Fibroblast of skin of right quadriceps (primary cell): ENCODE measurements around the gene FAM47C.
"Not testable (repeated sequence)": the region's sequence is repeated elsewhere in the genome, so short reads cannot be mapped to it uniquely, and the experiment has no call there.

Source experiments
- DNase-seq: peaks from one replicate; pipeline ENCODE4 v3.0.0-alpha.2; 2013

The FAM47C gene

DNA sequence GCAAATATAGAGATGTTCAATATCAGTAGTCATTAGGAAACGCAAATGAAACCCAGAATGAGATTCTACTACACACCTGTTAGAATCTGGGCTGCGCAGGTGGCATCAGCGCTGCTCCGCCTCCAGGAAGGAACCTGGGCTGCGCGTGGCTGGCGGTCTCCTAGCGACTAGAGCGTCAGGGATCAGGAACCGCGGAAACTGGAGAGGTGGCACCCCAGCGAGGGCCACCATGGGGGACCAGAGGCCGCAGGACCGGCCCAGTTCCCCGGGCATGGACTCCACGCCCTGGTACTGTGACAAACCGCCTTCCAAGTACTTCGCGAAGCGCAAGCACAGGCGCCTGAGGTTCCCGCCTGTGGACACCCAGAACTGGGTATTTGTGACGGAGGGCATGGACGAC is at the start of gene FAM47C:
FAM47C (plus strand) TSS at position 185 of the 400 bp plus-strand sequence; CDS start at position 230, 45 bp downstream.
- DNase-seq: not testable (repeated sequence)

- no peak for DNase-seq
Measured at GRCh38 chrX:36961590-36961989, 46.6 kb upstream of the FAM47C start.

GRCh38 chrX:36963069-36963808 is 44.9 kb upstream of the FAM47C start:
- DNase-seq: no peak

- no peak for DNase-seq
Measured at GRCh38 chrX:36963852-36964251, 44.3 kb upstream of the FAM47C start.

DNA sequence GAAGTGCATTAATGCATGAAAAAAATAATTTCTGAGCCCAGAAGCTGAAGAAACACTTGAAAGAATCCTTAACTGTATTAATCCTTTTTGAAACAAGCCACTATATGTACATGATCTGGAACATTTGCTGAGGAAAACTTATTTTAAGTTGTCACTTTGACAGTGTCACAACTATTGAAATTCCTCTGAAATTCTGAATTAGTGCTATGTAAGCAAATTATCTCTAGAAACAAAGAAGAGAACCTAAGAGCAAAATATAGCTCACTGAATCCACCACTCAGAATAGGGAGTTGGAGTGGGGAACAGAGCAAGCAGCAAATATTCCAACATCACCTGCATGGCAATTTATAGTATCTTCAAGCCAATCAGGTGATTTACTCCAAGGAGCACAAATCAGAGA is 34.6 kb upstream of the FAM47C start:
- no peak for DNase-seq

DNA sequence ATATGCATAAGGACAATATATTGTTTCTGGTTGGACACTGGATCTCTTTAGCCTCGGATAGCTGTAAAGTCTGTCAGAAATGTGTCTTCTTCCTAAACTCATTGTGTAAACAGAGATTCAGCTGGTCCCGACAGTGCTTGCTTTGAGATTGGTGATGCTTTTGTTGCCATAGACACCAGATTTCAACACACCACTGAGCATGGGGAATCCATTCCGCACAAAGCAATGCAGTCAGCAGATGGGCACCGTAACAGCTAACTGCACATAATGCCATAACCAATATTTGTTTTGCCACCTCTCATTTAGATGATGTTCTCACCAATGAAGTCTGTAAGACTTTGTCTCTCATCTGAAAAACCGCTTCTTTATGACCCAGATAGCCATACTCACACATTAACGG is 33.3 kb upstream of the FAM47C start:
- no peak for DNase-seq

DNA sequence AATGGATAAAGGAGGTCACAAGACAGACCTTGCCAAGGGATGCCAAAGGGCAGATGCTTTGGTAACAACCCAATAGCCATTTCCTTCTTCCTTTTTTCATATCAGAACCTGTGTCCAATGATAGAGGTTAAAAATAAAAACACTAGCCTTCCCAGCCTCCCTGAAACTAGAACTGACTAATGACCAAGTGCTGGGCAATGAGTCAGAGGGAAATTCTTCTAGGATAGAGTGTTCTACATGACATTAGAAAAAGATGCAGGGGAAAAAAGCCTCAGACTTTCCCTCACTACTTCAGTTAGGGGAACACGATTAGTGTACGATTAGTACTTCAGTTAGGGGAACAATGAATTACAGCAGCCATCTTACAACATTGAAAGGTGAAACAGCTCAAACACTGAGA is 29.3 kb upstream of the FAM47C start:
- DNase-seq: peak; percentile 28

GRCh38 chrX:36983831-36984230 is 24.3 kb upstream of the FAM47C start:
- DNase-seq: no peak

DNA sequence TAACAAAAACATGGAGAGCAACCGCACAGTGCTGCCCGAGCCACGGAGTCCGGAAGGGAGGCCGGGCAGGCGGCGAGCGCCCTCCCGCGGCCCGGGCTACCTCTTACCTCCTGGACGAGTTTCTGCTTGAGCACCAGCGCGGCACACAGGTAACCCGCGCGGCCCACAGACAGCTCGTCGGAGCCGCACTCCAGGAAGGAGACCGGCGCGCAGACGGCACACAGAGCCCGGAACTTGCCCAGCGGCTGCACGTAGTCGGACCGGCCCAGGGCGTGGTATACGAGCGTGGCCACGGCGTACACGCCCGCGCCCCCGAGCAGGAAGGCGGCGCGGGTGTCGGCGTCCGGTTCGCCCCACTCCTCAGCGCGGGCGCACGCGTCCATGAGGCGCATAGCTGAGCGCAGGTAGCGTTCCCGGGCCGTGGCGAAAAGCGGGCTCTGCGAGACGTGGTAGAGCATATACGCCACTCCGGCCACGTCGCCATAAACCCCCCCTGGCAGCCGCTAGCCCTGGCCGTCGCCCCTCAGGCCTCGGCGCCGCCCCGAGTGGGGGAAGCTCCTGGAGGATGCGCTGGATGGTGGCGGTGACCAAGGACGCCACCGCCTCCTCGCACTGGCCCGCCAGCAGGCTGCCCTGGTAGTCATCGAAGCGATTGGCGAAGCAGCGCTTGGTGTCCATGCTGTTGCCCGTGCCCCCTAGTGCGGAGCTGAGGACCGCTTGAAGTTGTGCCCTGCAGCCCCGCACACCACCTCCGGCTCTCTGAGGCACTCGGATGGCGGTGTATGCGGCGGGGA is 22.6 kb upstream of the FAM47C start:
- DNase-seq: peak; percentile 1

DNA sequence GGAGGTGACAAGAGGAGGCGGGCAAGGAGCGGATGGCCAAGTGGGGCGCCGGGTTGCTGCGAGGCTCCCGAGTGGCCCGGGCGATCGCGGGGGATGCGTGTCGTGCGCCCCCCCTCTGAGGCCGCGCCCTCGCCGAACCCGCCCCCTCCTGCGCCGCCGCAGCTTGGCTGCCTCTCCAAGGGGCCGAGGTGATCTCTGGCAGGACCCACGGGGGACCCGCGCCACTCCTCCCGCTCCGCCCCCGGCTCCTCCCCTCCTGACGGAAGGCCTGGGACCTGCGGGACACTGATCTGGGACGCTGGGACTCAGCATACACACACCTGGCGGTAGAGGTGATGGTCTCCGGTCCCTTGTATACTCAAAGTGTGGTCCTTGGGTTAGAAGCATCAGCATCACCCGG is 21.9 kb upstream of the FAM47C start:
- no peak for DNase-seq

DNA sequence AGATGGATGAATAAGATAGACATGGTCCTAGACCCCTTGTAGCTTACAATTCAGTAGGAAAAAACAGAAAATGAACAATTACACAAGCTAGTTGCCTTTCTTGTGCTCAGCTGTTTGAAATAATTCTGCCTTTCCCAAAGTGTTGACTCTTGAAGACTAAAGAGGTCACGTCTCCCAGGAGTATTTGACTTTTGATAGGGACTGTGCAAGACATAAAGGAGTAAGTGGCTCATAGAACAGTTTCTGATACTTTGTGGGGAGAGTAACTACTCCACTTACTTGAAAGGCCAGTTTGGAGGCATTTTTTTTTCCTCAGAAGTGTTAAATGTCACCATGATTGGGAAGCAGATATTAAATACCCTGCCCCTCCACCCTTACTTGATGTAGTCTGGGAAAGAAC is 21.0 kb upstream of the FAM47C start:
- DNase-seq: not testable (repeated sequence)

- DNase-seq: no peak
Measured at GRCh38 chrX:37000140-37000539, 8.0 kb upstream of the FAM47C start.

GRCh38 chrX:37010496-37010895 is 2.3 kb downstream of the FAM47C start:
- DNase-seq: no peak

- DNase-seq: not testable (repeated sequence)
Measured at GRCh38 chrX:37034260-37034659, 26.1 kb downstream of the FAM47C start.

DNA sequence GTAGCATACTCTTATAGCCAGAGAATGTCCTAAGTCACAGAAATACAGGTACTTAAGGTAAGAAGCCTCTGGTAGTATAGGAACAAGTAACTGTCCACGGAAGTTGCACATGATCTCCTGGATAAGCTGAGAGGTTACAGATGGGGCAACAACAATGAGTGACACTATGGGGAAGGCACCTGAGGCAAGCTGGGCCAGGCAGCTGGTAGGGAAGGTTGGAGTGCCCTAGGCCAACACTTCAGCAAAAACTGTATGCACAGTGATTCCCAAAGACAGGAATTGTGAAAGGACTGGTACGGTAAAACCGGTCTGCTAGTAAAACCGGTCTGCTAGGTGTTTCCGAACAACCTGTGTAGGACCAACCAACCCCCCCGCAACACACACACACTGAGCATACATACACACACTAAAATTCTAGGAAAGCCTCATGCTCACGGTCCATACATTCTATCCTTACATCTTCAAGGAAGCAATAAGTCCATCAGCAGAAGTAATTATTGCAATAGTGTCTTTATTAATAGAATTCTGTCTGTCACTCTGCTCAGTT is 28.6 kb downstream of the FAM47C start:
- DNase-seq: not testable (repeated sequence)

DNA sequence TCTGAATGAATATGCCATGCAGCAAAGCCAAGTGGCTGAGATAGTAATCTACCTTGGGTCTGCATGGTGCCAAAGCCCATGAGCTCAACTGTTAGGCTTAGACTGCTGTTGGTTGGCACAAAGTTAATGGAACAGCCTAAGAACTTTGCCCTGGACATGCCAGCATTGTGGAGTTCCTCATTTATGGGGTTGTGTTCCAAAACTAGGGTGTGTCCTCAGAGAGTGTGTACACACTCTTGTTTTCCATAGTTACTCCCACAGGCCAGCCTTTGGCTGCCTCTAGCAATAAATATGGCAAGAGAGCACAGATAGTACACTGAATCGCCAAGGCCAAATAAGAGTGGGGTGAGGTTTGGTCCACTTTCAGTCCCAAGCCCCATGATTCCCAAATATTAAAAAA is 30.6 kb downstream of the FAM47C start:
- not testable (repeated sequence) for DNase-seq

- not testable (repeated sequence) for DNase-seq
Measured at GRCh38 chrX:37042956-37043885, 35.1 kb downstream of the FAM47C start.

GRCh38 chrX:37047776-37048175 is 39.6 kb downstream of the FAM47C start:
- DNase-seq: no peak

- not testable (repeated sequence) for DNase-seq
Measured at GRCh38 chrX:37057572-37057971, 49.4 kb downstream of the FAM47C start.

DNA sequence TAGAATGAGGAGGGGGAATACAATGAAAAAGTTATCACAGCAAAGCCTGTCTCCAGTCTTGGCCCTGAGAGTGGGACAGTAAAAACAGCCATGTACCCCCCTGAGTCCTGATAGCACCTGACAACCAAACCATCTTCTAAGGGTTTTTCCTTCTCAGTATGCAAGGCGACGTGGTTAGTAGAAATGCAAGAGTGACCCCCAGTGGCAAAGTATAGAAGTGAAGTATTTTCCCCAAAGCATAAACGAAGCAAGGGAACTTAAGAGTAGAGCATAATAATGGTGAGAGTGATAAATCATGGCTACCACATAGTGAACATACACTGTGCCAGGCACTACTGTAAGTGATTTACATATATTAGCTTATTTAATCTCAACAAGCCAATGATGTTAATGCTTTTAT is 52.8 kb downstream of the FAM47C start:
- DNase-seq: peak; percentile 10
